Esophagus squamous epithelium (tissue), 5 donors: ENCODE results near the gene PLA2G4F. TPM values are rescaled to one million over a fixed set of nuclear protein-coding genes. Genes with fewer than 3 reads are reported as not detected.
"Not testable (repeated sequence)": the region's sequence is repeated elsewhere in the genome, so short reads cannot be mapped to it uniquely, and the experiment has no call there.

ENCODE experiments used
- DNase-seq: peaks from one replicate; lab custom pipeline; 2025; lab: John Stamatoyannopoulos, UW
- H3K27ac ChIP-seq, 4 donors: fragments of 200-600 bp; sonication (generic); one replicate each; pipeline ENCODE4 v1.5.1; 2016 to 2019; ENCODE audit warnings: mild to moderate bottlenecking in 1 of 4
- H3K27me3 ChIP-seq, 4 donors: fragments of 200-600 bp; sonication (generic); 1 replicate in 3 of 4; 2 replicates in 1 of 4; pipeline versions ENCODE4 v1.5.1 to v1.6.0; 2017 to 2021; ENCODE audit warnings: antibody characterized with exemption in 1 of 4
- H3K36me3 ChIP-seq, 3 donors: fragments of 200-600 bp; sonication (generic); one replicate each; pipeline ENCODE4 v1.5.1; 2016 to 2019
- H3K4me1 ChIP-seq, 3 donors: fragments of 200-600 bp; sonication (generic); one replicate each; pipeline ENCODE4 v1.5.1; 2017 to 2019
- H3K4me3 ChIP-seq, 4 donors: fragments of 200-600 bp; sonication (generic); 1 replicate in 3 of 4; 2 replicates in 1 of 4; pipeline ENCODE4 v1.5.1; 2016 to 2019; ENCODE audit warnings: mild to moderate bottlenecking in 2 of 4, moderate library complexity in 1 of 4
- H3K9me3 ChIP-seq, 3 donors: fragments of 200-600 bp; sonication (generic); one replicate each; pipeline ENCODE4 v1.5.1; 2016 to 2019
- POLR2A ChIP-seq, 4 donors: fragments of 450-650 bp; IDR thresholded peaks; one replicate each; pipeline ENCODE4 v1.6.1; 2017; ENCODE audit warnings: antibody characterized with exemption in 4 of 4, mild to moderate bottlenecking in 4 of 4, moderate library complexity in 3 of 4
- WGBS, 2 donors: methylation state at CpG; one replicate each; pipeline ENCODE4 v1.1.5; 2018; 5-methylcytosine and 5-hydroxymethylcytosine counted together
- intact Hi-C: fragments of 100-400 bp; cut with DNase I; formaldehyde crosslinking; loops from one replicate; pipeline ENCODE4 v1.15.0; 2022
- total RNA-seq, 4 donors: library from RNA; depleted of rRNA; stranded (reverse); fragments of >200 nt; gene quantifications; one replicate each; pipeline ENCODE4 v1.1.0, GENCODE V29; 2016
- TF ChIP-seq, protein P1 (sequence below), 6 experiments: fragments of 450-650 bp in 4 of 6; fragments of 200-600 bp in 2 of 6; sonication (generic) in 2 of 6; IDR thresholded peaks; one replicate each; pipeline ENCODE4 v1.5.1; 2016 to 2019; ENCODE audit warnings: antibody characterized with exemption in 6 of 6, mild to moderate bottlenecking in 4 of 6, moderate library complexity in 4 of 6
- donor health status: DM: yes; HTN: yes; CAD: no.

PLA2G4F gene
- total RNA-seq, 4 donors from 2014 or later: 7.4 to 28.2 (median 21.2) TPM

DNA sequence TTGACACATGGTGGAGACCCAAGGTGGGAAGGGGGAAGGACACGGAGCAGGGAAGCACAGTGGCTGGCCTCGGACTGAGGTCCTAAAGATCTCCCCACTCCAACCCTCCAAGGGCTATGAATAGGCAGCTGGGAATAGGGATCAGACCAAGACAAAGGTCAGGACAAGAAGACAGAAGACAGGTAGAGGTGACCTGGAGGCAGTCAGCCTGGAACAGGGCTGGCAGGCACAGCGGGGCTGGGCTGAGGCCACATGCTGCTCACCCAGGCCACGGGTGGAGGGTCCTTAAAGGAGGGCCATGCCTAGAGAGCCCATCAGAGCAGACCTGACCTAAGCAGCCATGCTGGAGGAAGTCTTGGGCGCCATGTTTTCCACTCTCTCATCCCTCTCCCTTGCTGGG lies 59.4 kb downstream of the PLA2G4F start:
- Histone ChIP-seq H3K4me1 (peaks cover 5 to 29% (median 19%) of the 10 kb centered on the region in 3 donors), H3K4me3 (no peak overlapping the region), H3K27ac (no peak overlapping the region), H3K36me3 (no peaks in the 10 kb centered on the region), H3K27me3 (no peaks in the 10 kb centered on the region), H3K9me3 (no peaks in the 10 kb centered on the region)
- no peak for DNase-seq
- no peak for TF ChIP-seq POLR2A (IDR thresholded peaks at IDR 0.05)
- TF ChIP-seq, protein P1, sequence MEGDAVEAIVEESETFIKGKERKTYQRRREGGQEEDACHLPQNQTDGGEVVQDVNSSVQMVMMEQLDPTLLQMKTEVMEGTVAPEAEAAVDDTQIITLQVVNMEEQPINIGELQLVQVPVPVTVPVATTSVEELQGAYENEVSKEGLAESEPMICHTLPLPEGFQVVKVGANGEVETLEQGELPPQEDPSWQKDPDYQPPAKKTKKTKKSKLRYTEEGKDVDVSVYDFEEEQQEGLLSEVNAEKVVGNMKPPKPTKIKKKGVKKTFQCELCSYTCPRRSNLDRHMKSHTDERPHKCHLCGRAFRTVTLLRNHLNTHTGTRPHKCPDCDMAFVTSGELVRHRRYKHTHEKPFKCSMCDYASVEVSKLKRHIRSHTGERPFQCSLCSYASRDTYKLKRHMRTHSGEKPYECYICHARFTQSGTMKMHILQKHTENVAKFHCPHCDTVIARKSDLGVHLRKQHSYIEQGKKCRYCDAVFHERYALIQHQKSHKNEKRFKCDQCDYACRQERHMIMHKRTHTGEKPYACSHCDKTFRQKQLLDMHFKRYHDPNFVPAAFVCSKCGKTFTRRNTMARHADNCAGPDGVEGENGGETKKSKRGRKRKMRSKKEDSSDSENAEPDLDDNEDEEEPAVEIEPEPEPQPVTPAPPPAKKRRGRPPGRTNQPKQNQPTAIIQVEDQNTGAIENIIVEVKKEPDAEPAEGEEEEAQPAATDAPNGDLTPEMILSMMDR (IDR thresholded peaks at IDR 0.05): no peak
- intact Hi-C loops: no loop called here
- whole genome bisulfite sequencing, 2 donors: 94 to 96% methylated on average over 4 to 5 of the region's 5 CpGs

DNA sequence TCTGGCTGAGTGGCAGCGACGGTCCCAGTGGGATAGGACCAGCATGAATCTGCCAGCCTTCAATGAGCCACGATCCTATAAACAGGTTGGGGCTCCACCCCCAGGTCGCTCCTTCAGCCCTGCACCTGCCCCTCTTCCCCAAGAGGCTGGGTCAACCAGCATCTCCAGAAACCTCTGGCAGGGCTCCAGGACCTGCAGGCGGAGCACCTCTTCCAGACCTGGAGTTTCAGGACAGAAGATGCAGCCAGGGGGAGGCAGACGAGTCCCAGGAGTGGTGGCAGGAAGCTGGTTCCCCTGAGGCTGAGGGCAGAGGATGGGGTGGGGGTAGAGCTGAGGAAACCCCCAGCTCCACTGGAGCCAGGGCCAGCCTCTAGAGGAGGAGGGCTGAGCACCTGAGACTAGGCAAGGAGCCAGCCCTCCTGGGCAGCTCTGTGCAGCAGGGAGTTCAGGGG lies 61.9 kb downstream of the PLA2G4F start, which contains the start of gene PLA2G4D:
PLA2G4D (minus strand) TSS at position 51 of the 452 bp plus-strand sequence. CDS start 103 bp downstream, outside the sequence.
- 40% methylated on average over 1 of the region's 6 CpGs; no CpG with 5 or more reads in 1 of the 2 donors for WGBS, 2 donors
- TF ChIP-seq POLR2A (IDR thresholded peaks at IDR 0.05): no peak
- TF ChIP-seq, protein P1 (IDR thresholded peaks at IDR 0.05): peak in 1 of 6 experiments; percentile 32
- DNase-seq: no peak
- Histone ChIP-seq H3K27ac (peak within 1 kb of the TSS in 2 of 4 donors; percentile 7 to 10), H3K36me3 (no peaks in the 10 kb centered on the region), H3K27me3 (no peaks in the 10 kb centered on the region), H3K9me3 (no peaks in the 10 kb centered on the region), H3K4me3 (no peak within 1 kb of the TSS), H3K4me1 (peaks cover 5 to 39% (median 17%) of the 10 kb centered on the region in 3 donors)
- intact Hi-C loops: no loop called here

DNA sequence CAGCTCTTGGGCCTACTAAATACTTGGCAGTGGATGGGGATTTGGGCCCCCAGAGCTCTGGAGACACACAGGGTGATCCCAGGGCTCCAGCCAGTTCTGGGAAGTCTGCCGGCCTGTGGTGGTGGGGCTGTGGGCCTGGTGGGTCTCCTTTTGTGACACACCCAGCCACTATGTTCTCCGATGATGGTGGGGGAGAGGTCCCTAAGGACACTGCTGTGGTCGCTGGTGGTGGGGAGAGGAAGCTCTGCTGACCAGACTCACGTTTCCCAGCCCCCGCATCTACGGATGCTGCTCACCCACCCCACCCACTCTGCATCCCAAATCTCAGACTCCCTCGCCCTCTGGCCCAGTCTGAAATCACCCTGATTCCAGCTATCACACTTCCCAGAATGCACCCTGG lies 62.5 kb downstream of the PLA2G4F start:
- Histone ChIP-seq H3K27ac (no peak overlapping the region), H3K36me3 (no peaks in the 10 kb centered on the region), H3K27me3 (no peaks in the 10 kb centered on the region), H3K4me3 (no peak overlapping the region), H3K9me3 (no peaks in the 10 kb centered on the region), H3K4me1 (peaks cover 5 to 45% (median 17%) of the 10 kb centered on the region in 3 donors)
- TF ChIP-seq, protein P1 (IDR thresholded peaks at IDR 0.05): no peak
- TF ChIP-seq POLR2A (IDR thresholded peaks at IDR 0.05): no peak
- no peak for DNase-seq
- intact Hi-C loops: no loop called here
- WGBS, 2 donors: 60% methylated on average over 1 of the region's 7 CpGs; no CpG with 5 or more reads in 1 of the 2 donors

GRCh38 chr15:42092398-42093318 lies 63.8 kb downstream of the PLA2G4F start:
- Histone ChIP-seq H3K4me3 (no peak overlapping the region), H3K27ac (peak overlapping the region in 2 of 4 donors; percentile 7 to 34), H3K27me3 (peaks cover 0 to 9% (median 0%) of the 10 kb centered on the region in 4 donors), H3K36me3 (no peaks in the 10 kb centered on the region), H3K9me3 (no peaks in the 10 kb centered on the region), H3K4me1 (peaks cover 5 to 47% (median 17%) of the 10 kb centered on the region in 3 donors)
- DNase-seq: no peak
- intact Hi-C loops: no loop called here
- no peak for TF ChIP-seq POLR2A (IDR thresholded peaks at IDR 0.05)
- TF ChIP-seq, protein P1 (IDR thresholded peaks at IDR 0.05): no peak
- WGBS, 2 donors: 14 to 36% methylated on average over 3 to 12 of the region's 21 CpGs

DNA sequence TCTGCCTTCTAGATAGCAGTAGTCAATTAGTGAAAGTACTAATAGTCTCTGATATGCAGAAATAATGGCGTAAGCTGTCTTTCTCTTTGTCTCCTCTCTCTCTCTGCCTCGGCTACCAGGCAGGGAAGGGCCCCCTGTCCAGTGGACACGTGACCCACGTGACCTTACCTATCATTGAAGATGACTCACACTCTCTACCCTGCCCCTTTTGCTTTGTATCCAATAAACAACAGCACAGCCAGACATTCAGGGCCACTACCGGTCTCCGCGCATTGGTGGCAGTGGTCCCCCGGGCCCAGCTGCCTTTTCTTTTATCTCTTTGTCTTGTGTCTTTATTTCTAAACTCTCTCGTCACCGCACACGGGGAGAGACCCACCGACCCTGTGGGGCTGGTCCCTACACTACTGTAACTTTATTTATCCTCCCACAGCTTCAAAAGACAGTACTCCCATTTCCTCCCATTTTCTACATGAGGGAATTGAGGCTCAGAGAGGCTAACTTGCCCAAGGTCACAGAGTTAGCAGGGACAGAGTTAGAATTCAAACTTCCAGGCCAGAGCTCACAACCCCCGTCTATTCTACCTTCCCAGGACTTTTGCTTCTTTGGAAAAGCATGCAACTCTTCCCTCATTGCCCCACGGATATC lies 64.6 kb downstream of the PLA2G4F start:
- H3K4me3 ChIP-seq, H3K9me3 ChIP-seq, H3K27ac ChIP-seq, intact Hi-C loops, DNase-seq, H3K36me3 ChIP-seq: not testable (repeated sequence)
- Histone ChIP-seq H3K4me1 (peaks cover 5 to 47% (median 17%) of the 10 kb centered on the region in 3 donors), H3K27me3 (peaks cover 0 to 13% (median 0%) of the 10 kb centered on the region in 4 donors)
- WGBS, 2 donors: 51 to 52% methylated on average over 14 of the region's 14 CpGs
